Measurements from ENCODE around the gene PLEKHN1. TPM values are rescaled to one million over a fixed set of nuclear protein-coding genes. Genes with fewer than 3 reads are reported as not detected.

PLEKHN1 gene
- total RNA-seq, 1 donor from 2014 or later: 1.1 TPM

DNA sequence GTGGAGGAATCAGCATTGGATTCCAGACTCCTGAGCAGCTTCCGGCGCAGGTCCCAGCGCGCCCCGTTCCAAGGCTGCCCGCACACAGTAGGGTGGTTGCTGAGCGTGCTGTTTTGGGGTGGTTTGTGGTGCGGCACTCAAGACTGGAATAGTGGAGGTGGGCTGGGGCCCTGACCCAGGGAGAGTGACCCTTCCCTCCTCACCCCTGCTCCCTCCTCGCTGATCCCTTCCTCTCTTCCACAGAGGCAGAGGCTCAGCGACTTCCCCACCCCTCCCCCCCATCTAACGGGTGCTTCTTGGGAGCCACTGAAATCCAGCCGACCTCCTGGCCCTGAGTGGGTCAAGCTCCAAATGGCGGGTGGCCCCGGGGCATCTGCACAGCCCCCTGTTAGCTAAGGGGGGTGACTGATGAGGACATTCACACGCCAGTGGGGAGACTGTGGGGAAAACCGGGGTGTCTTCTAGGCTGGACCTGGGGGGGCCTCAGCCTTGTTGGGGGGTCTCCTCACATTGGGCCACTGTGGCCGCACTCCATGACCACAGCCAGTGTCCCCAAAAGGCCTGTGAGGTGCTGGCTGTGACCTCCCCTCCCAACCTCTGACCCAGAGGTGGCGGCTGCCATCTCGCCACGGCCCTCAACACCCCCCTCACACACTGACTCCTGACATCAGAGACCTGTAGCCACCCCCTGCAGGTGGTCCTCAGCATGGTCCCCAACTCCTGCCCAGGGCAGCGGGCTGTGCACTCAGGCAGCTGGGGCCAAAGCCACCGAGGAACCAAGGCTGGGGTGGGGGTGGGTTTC lies 37.5 kb downstream of the PLEKHN1 start:
- Mint-ChIP-seq H3K4me3 (ENCODE audit: low read depth) (no peak overlapping the region), H3K27me3 (peaks cover 3% of the 10 kb centered on the region), H3K27ac (no peak overlapping the region), H3K4me1 (ENCODE audit: low read depth) (peaks cover 19% of the 10 kb centered on the region), H3K36me3 (ENCODE audit: insufficient read depth) (no peaks in the 10 kb centered on the region), H3K9me3 (ENCODE audit: low read depth) (no peaks in the 10 kb centered on the region)
- no peak for TF ChIP-seq CTCF (IDR thresholded peaks at IDR 0.05; ENCODE audit: unreplicated experiment)
- DNase-seq (ENCODE audit: low spot score, unreplicated experiment): peak; percentile 9

- H3K27ac Mint-ChIP-seq: no peak overlapping the region
- H3K27me3 Mint-ChIP-seq: peaks cover 5% of the 10 kb centered on the region
Observed at GRCh38 chr1:1004420-1004779, 38.1 kb downstream of the PLEKHN1 start.

GRCh38 chr1:1004780-1005697 lies 38.8 kb downstream of the PLEKHN1 start:
- no peak for TF ChIP-seq CTCF (IDR thresholded peaks at IDR 0.05; ENCODE audit: unreplicated experiment)
- Mint-ChIP-seq H3K4me3 (ENCODE audit: low read depth) (peak overlapping the region; percentile 12), H3K36me3 (ENCODE audit: insufficient read depth) (peaks cover 3% of the 10 kb centered on the region), H3K4me1 (ENCODE audit: low read depth) (peaks cover 19% of the 10 kb centered on the region), H3K27ac (peak overlapping the region; percentile 81), H3K9me3 (ENCODE audit: low read depth) (no peaks in the 10 kb centered on the region), H3K27me3 (peaks cover 5% of the 10 kb centered on the region)
- DNase-seq (ENCODE audit: low spot score, unreplicated experiment): no peak

More at GRCh38 chr1:1004420-1004779, 38.1 kb downstream of the PLEKHN1 start:
- no peak for TF ChIP-seq CTCF (IDR thresholded peaks at IDR 0.05; ENCODE audit: unreplicated experiment)
- Mint-ChIP-seq H3K9me3 (ENCODE audit: low read depth) (no peaks in the 10 kb centered on the region), H3K4me1 (ENCODE audit: low read depth) (peaks cover 19% of the 10 kb centered on the region), H3K4me3 (ENCODE audit: low read depth) (no peak overlapping the region), H3K36me3 (ENCODE audit: insufficient read depth) (peaks cover 3% of the 10 kb centered on the region)
- DNase-seq (ENCODE audit: low spot score, unreplicated experiment): no peak

DNA sequence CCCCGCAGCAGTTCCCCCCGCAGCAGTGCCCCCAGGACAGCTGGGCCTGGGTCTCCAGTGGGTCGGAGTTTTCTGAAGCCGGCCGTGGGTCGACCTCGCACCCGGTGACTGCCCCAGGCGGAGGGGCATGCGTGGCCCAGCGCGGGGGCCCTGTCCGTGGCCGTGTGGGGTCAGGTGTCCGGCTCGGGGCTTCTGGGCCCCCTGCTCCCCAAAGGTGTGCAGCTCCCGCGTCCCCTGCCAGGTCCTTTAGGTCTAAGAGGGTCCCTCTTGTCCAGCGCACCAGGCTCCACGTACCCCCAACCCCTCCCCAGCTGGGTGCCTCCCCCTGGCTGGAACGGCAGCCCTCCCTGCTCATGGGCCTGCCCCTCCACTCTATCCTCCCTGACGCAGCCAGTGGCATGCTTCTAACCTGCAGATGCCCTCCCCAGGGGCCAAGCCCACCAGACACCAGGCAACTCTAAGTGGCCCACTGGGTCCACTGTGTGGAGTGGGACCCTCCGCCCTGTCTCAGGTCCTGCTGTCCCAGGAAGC lies 39.6 kb downstream of the PLEKHN1 start:
- peak overlapping the region; percentile 56 for H3K27ac Mint-ChIP-seq
- no peaks in the 10 kb centered on the region for H3K9me3 Mint-ChIP-seq (ENCODE audit: low read depth)
- TF ChIP-seq CTCF (IDR thresholded peaks at IDR 0.05; ENCODE audit: unreplicated experiment): no peak
- H3K27me3 Mint-ChIP-seq: peaks cover 5% of the 10 kb centered on the region
- no peak for DNase-seq (ENCODE audit: low spot score, unreplicated experiment)
- H3K36me3 Mint-ChIP-seq (ENCODE audit: insufficient read depth): peaks cover 3% of the 10 kb centered on the region
- no peak overlapping the region for H3K4me3 Mint-ChIP-seq (ENCODE audit: low read depth)
- H3K4me1 Mint-ChIP-seq (ENCODE audit: low read depth): peaks cover 18% of the 10 kb centered on the region
